Stimulated activated CD4-positive, alpha-beta T cell treated with anti-CD3 and anti-CD28 coated beads, TNF-alpha, amount 100 ng/mL, for 4 hours (primary cell): Measurements from ENCODE around the gene CYP4F11.
"Not testable (repeated sequence)": the region's sequence is repeated elsewhere in the genome, so short reads cannot be mapped to it uniquely, and the experiment has no call there.

Experiments used
- DNase-seq, 3 experiments: peaks; one replicate each; pipeline ENCODE4 v3.0.0-alpha.2; 2020; ENCODE audit warnings: low read depth in 3 of 3

The CYP4F11 gene

GRCh38 chr19:15874821-15875474, 59.4 kb downstream of the CYP4F11 start:
- no peak for DNase-seq

DNA sequence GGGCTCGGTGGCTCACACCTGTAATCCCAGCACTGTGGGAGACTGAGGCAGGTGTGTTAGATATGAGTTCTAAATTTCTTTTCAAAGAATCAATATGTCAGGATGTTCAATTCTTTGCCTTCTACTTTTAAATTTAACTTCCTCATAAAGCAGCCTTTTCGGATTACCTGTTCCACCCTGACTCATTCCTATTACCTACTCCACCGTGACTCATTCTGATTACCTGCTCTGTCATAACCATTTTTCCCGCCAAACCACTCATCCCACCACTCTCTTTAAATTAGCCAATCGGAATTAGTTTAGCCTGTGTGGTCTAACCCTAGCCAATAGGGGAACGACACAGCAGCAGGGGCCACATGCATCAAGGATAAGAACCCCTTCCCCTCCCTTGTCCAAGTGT, 60.6 kb downstream of the CYP4F11 start:
- DNase-seq = not testable (repeated sequence)

GRCh38 chr19:15871570-15871969, 62.8 kb downstream of the CYP4F11 start:
- no peak for DNase-seq

- no peak for DNase-seq
These were observed 64.5 kb downstream of the CYP4F11 start for GRCh38 chr19:15869873-15870272.

DNA sequence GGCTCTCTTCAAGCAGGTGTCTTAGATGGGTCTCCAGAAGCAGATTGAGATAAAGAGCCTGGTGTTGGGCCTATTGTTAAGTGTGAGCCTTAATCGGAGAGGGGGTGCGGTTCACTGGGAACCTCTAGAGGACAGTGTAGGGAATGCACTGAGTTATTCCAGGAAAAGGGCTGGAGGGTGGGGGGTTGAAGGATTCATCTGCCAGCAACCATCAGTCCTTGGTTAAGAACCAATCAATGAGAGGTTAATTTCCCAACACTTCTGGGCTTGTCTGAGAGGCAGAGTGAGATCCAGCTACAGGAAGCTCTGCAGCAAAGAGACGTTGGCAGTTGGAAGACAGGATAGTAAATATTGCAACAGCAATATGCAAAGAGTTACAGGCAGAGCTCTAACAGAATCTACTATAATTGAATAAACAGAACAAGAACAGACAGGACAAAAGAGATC, 65.2 kb downstream of the CYP4F11 start:
- peak in 1 of 3 experiments; percentile 26 for DNase-seq

DNA sequence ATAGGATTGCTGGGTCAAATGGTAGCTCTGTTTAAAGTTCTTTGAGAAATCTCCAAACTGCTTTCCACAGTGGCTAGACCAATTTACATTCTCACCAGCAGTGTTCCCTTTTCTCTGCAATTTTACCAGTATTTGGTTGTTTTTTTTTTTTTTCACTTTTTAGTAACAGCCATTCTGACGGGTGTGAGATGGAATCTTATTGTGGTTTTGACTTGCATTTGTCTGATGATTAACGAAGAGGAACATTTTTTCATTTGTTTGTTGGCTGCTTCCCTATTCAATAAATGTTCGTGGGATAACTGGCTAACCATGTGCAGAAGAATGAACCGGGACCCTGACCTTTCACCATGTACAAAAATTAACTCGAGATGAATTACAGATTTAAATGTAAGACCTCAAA, 67.7 kb downstream of the CYP4F11 start:
- no peak for DNase-seq

- DNase-seq = no peak
These were observed 69.5 kb downstream of the CYP4F11 start for GRCh38 chr19:15864824-15865223.

- DNase-seq = no peak
These were observed 71.1 kb downstream of the CYP4F11 start for GRCh38 chr19:15863272-15863671.

DNA sequence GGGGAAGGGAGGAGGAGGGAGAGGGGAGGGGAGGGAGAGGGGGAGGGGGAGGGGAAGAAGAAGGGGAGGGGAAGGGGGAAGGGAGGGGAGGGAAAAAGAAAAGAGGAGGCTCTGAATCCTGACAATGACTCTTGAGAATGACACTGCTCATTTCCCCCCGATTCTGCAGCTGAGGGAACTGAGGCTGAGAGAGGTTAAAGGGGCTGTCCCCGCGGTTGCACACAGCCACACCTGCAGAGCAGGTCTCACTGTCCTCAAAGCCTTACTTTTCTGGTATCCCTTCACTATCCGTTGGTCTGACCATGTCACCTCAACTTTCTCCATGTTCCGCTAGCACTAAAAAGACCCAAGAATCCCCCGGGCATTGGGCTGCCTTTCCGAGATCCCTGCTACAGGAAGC, 71.9 kb downstream of the CYP4F11 start:
- no peak for DNase-seq
